Lower lobe of right lung (tissue), 2 donors: ENCODE data around the gene INTS1. TPM values are rescaled to one million over a fixed set of nuclear protein-coding genes. Genes with fewer than 3 reads are reported as not detected.

Experiments
- ATAC-seq, 2 donors: fragments of 200-7000 bp; cut with Tn5 transposase; one replicate each; pipeline ENCODE4 v1.9.1; 2020 to 2022; ENCODE audit warnings: mild to moderate bottlenecking in 2 of 2, moderate library complexity in 2 of 2
- DNase-seq: peaks from one replicate; pipeline ENCODE4 v3.0.0-alpha.2; 2020
- H3K27ac ChIP-seq: fragments of 200-600 bp; one replicate; pipeline ENCODE4 v1.8.0; 2022
- H3K27me3 ChIP-seq: fragments of 200-600 bp; one replicate; pipeline ENCODE4 v1.8.0; 2022; ENCODE audit warnings: low read depth
- H3K36me3 ChIP-seq: fragments of 200-600 bp; one replicate; pipeline ENCODE4 v1.8.0; 2022; ENCODE audit warnings: mild to moderate bottlenecking
- H3K4me1 ChIP-seq: fragments of 200-600 bp; one replicate; pipeline ENCODE4 v1.8.0; 2022
- H3K4me3 ChIP-seq: fragments of 200-600 bp; one replicate; pipeline ENCODE4 v1.8.0; 2022; ENCODE audit warnings: mild to moderate bottlenecking
- H3K9me3 ChIP-seq: fragments of 200-600 bp; one replicate; pipeline ENCODE4 v1.8.0; 2022
- CTCF ChIP-seq: fragments of 200-600 bp; IDR thresholded peaks from one replicate; pipeline ENCODE4 v1.8.0; 2022; ENCODE audit warnings: antibody characterized with exemption, mild to moderate bottlenecking
- intact Hi-C: fragments of 100-400 bp; cut with DNase I; formaldehyde crosslinking; loops from one replicate; pipeline ENCODE4 v1.11.0; 2022
- total RNA-seq: library from RNA; stranded (reverse); fragmentation: NEBNext Ultra II Directional; extraction: Animal tissue kit (Norgen Biotek cat#: 25700); gene quantifications from one replicate; pipeline ENCODE4 v1.2.1, GENCODE V29; 2021
- donor health status: DM: no; HTN: yes; CAD: no; lungs with severe emphysema.

INTS1 gene
- total RNA-seq, 1 donor from 2014 or later = 50.8 TPM

GRCh38 chr7:1433128-1433920 lies 70.9 kb downstream of the INTS1 start:
- H3K4me3 ChIP-seq = no peak overlapping the region
- H3K27me3 ChIP-seq = peaks cover 35% of the 10 kb centered on the region
- TF ChIP-seq CTCF = no peak
- no peak for ATAC-seq
- intact Hi-C loops = no loop called here
- DNase-seq = no peak
- H3K27ac ChIP-seq = no peak overlapping the region
- H3K9me3 ChIP-seq = no peaks in the 10 kb centered on the region
- peaks cover 7% of the 10 kb centered on the region for H3K4me1 ChIP-seq
- peaks cover 26% of the 10 kb centered on the region for H3K36me3 ChIP-seq

GRCh38 chr7:1432411-1433082 lies 71.6 kb downstream of the INTS1 start:
- intact Hi-C loops = no loop called here
- peak; percentile 77 to 79 for ATAC-seq

GRCh38 chr7:1431634-1432380 lies 72.4 kb downstream of the INTS1 start:
- intact Hi-C loops = no loop called here
- DNase-seq = no peak
- Histone ChIP-seq H3K4me1 (peaks cover 7% of the 10 kb centered on the region), H3K4me3 (no peak overlapping the region), H3K9me3 (no peaks in the 10 kb centered on the region), H3K27me3 (peaks cover 35% of the 10 kb centered on the region), H3K36me3 (peaks cover 12% of the 10 kb centered on the region), H3K27ac (no peak overlapping the region)
- ATAC-seq = no peak
- TF ChIP-seq CTCF = no peak

More at GRCh38 chr7:1432411-1433082, 71.6 kb downstream of the INTS1 start:
- H3K27ac ChIP-seq = no peak overlapping the region
- no peak overlapping the region for H3K4me3 ChIP-seq
- H3K9me3 ChIP-seq = no peaks in the 10 kb centered on the region
- H3K27me3 ChIP-seq = peaks cover 35% of the 10 kb centered on the region
- H3K36me3 ChIP-seq = peaks cover 19% of the 10 kb centered on the region
- DNase-seq = peak; percentile 81
- peak; percentile 100 for TF ChIP-seq CTCF
- peaks cover 7% of the 10 kb centered on the region for H3K4me1 ChIP-seq

GRCh38 chr7:1431226-1431625 lies 73.0 kb downstream of the INTS1 start:
- intact Hi-C loops = no loop called here
- H3K27me3 ChIP-seq = peaks cover 37% of the 10 kb centered on the region
- no peak for DNase-seq

More at GRCh38 chr7:1431226-1431625, 73.0 kb downstream of the INTS1 start:
- Histone ChIP-seq H3K9me3 (no peaks in the 10 kb centered on the region), H3K27ac (no peak overlapping the region), H3K4me3 (no peak overlapping the region), H3K36me3 (peaks cover 8% of the 10 kb centered on the region), H3K4me1 (peaks cover 7% of the 10 kb centered on the region)
- ATAC-seq = no peak
- no peak for TF ChIP-seq CTCF
